AG09319 (cell line): ENCODE data around the gene NDUFV1.

Source experiments
- DNase-seq: peaks from one replicate; pipeline ENCODE4 v3.0.0-alpha.2; 2010; ENCODE audit warnings: low read depth; ENCODE audit errors: extremely low read depth
- CTCF ChIP-seq: IDR thresholded peaks from 2 replicates; pipeline ENCODE4 v1.5.1; 2011; ENCODE audit warnings: low read depth, mild to moderate bottlenecking, inconsistent platforms, low read length, moderate library complexity

The NDUFV1 gene

GRCh38 chr11:67630943-67631331 is 24.2 kb downstream of the NDUFV1 start:
- no peak for TF ChIP-seq CTCF
- DNase-seq = no peak

- no peak for DNase-seq
- no peak for TF ChIP-seq CTCF
These were observed 24.7 kb downstream of the NDUFV1 start for GRCh38 chr11:67631411-67631810.

GRCh38 chr11:67631853-67632174 is 25.1 kb downstream of the NDUFV1 start:
- TF ChIP-seq CTCF = no peak
- DNase-seq = no peak

GRCh38 chr11:67632175-67632981 is 25.6 kb downstream of the NDUFV1 start:
- DNase-seq = no peak
- no peak for TF ChIP-seq CTCF

- DNase-seq = no peak
- TF ChIP-seq CTCF = no peak
These were observed 26.4 kb downstream of the NDUFV1 start for GRCh38 chr11:67632982-67633755.

- no peak for TF ChIP-seq CTCF
- DNase-seq = no peak
These were observed 27.1 kb downstream of the NDUFV1 start for GRCh38 chr11:67633758-67634365.
